Femur (tissue), 1 donor: ENCODE results near the gene HSPG2.

ENCODE experiments used
- DNase-seq: peaks from one replicate; pipeline ENCODE4 v3.0.0-alpha.2; 2017

The HSPG2 gene

DNA sequence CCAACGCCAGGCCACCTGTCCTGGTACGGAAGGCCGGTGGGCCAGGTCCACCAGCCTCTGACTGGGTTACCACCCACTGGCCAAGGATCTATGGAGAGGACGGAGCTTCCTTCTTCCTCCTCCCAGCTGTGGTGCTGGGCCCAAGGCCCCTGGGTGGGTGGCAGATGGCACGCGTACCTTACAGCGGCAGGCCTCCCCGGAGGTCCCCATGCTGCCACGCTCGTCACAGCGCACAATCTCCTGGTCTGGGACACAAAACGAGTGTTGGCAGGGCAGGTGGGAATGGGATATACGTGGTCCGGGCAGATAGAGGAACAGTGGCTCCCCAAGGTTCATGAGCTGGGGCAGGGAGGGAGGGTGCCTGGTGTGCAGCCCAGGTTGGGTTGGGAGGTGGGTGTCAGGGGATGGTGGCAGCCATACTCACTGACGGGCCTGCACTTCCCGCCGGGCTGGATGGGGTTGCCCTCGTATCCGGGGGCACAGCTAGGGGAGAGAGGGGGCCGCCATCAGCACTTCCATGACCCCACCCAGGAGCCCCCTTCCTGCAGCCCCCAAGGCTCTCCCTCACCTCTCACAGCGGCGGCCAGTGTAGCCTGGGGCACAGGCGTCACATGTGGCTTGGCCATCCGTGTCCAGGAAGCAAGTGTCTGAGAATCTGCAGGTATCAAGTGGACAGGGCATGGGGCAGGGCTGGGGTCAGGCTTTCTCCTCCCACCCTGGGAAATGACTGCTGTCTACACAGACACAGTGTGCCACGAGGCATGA is 58.9 kb downstream of the HSPG2 start:
- no peak for DNase-seq

- no peak for DNase-seq
Measured at GRCh38 chr1:21876267-21876666, 60.8 kb downstream of the HSPG2 start.

DNA sequence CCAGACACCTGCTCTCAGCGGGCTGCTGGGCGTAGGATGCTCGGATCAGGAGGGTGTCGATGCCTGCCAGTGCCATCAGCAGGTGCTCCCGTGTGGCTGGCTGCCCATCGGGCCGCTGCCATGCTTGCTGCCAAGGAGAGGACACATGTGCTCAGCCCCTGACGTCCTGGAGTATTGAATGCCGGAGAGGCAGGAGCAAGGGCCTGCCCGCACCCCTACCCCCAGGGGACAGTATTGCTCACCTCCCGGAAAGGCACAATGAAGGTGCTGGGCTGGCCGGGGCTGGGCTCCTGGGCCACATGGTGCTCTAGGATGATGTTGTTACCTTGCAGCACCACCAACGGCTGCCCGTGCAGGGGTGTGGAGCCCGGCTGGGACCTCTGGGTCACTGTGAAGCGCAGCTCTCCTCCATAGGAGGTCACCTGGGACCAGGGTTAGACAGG is 61.5 kb downstream of the HSPG2 start:
- no peak for DNase-seq

DNA sequence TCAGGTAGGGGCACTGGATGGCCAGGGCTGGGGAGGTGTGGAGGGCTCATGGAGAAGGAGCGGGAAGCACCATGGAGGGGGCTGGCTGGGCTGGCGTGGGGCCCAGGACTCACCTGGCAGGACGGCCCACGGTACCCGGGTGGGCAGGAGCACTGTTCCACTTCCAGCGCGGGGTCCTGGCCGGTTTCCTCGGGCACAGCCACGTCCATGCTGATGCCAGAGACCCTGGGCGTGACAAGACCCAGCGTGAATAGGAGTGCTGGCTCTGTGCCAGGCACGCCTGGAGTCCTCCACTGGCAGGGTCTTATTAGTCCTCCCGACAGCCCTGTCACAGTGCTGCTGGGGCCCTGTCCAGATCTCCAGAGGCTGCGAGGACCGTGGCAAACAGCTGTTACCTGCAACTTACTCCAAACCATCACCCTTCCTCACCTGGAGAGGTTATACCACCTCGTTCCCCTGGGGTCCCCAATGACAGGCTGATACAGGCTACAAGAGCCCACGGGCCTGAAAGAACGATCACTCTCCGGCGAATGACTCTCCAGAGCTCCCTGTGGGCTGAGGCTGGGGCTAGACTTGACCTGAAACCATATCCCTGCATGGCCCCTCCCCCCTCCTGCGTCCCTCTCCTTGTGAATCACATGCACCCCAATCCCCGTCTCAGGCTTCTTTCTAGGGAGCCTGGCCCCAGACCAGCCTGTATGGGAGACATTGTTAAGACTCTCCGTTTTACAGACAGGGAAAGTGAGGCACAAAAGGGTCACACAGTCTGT is 62.1 kb downstream of the HSPG2 start:
- DNase-seq = no peak

- no peak for DNase-seq
Measured at GRCh38 chr1:21874328-21874727, 62.8 kb downstream of the HSPG2 start.

DNA sequence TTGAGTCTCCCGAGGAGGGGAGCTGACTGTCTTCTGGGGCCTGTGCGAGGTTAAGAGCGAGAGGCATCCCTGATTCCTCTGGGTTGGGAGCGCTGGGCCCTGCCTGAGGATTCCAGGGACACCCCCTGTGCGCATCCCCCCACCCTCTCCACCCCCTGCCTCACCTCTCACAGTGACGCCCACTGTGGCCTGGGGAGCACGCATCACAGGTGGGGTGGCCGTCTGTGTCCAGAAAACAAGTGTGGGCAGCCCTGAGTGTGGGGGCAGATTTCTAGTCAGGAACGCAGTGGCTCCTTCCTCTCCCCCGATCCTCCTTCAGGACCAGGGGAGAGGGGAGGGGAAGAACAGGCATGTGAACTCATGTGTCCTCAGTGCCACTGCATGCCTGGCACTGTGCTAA is 63.3 kb downstream of the HSPG2 start:
- DNase-seq = no peak

GRCh38 chr1:21873174-21873573 is 63.9 kb downstream of the HSPG2 start:
- DNase-seq = no peak

- no peak for DNase-seq
Measured at GRCh38 chr1:21872445-21873079, 64.5 kb downstream of the HSPG2 start.

DNA sequence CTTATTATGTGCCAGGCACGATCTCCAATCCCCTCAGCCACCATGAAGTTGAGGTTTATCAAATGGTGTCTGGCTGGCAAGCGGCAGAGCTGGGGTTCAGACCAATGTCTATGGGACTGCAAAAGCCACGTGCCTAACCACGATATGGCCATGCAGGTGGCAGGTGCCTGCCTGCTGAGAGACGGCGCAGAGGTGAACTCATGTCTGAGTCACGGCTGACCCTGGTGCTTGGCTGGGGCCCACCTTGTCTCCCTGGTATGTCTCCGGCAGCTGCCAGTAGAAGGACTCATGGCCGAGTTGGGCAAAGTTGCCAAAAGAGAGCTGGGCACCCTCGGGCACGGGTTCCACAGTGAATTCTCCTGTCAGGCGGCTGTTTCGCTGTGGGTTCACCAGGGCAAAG is 65.2 kb downstream of the HSPG2 start:
- DNase-seq = no peak

DNA sequence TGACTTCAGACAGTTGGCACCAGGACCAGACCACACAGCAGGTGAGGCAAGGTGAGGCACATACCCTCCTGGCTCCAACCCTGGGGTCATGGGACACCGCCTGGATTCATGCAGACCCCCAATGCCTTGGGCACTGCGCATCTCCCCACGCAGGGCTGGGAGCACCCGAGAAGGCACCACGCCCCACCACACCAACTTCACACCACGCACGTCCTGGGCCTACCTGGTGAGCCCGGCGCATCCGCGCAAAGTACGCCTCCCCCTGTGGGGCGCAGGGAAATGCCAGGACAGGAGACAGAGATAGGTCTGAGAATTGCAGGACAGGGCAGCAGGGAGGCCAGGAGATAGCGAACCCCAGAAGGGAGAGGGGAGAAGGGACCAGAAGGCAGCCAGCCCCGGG is 66.5 kb downstream of the HSPG2 start:
- DNase-seq = no peak

GRCh38 chr1:21869620-21870121 is 67.4 kb downstream of the HSPG2 start:
- DNase-seq = peak; percentile 60

DNA sequence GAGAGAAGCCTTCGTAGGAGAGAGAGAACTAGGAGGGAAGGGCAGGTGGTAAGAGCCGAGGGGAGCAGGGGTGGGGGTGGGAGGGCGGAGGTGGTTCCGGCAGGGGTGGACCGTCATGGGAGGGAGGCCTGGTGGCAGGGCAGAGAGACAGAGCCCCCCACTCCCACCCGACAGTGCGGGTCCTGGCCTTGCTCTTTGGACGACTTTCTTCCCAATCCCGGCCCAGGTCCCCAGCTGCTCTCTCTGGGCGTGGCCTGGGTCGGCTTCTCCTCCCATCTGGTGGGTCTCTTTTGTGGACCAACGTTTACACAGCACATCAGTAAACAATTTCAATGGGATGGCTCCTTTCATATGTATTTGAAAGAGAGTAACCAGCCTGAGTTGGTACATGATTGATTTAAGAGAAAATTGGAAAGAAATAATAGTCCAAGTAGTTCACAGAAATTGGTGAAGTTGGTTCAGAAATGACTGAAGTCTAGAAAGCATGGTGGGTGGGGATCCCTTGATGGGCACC is 68.1 kb downstream of the HSPG2 start:
- DNase-seq = no peak

DNA sequence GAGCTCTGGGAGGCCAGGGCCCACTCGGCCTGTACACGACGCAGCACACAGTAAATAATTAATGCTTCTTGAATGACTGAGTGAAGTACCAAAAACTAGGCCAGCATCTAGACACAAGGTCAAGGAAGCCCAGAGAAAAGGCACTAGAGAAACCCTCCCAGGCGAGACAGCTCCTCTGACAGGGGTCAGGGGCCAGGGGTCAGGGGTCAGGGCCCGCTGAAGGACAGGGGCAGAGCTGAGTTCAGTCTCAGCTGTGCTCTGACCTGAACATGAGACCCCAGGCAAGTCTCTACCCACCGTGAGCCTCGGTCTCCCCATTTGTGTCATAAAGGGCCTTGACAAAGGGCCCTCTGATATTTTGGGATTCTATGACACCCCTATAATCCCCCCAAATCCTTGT is 68.6 kb downstream of the HSPG2 start:
- DNase-seq = no peak

DNA sequence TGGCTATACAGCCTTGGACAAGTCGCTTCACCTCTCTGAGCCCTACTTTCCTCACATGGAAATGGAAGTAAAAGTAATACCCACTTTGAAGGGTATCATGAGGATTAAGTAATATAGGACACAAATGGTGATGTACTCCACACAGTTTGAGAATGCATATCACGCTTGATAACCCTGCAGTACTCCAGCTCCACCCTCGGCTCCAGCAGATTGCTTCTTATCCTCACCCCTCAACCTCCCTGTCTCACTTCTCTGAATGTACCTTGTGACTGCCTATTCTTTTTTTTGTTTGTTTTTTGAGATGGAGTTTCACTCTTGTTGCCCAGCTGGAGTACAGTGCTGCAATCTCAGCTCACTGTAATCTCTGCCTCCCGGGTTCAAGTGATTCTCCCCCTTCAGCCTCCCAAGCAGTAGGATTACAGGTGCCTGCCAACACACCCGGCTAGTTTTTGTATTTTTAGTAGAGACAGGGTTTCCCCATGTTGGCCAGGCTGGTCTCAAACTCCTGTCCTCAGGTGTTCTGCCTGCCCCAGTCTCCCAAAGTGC is 69.6 kb downstream of the HSPG2 start:
- no peak for DNase-seq

GRCh38 chr1:21866707-21867043 is 70.4 kb downstream of the HSPG2 start:
- DNase-seq = no peak

DNA sequence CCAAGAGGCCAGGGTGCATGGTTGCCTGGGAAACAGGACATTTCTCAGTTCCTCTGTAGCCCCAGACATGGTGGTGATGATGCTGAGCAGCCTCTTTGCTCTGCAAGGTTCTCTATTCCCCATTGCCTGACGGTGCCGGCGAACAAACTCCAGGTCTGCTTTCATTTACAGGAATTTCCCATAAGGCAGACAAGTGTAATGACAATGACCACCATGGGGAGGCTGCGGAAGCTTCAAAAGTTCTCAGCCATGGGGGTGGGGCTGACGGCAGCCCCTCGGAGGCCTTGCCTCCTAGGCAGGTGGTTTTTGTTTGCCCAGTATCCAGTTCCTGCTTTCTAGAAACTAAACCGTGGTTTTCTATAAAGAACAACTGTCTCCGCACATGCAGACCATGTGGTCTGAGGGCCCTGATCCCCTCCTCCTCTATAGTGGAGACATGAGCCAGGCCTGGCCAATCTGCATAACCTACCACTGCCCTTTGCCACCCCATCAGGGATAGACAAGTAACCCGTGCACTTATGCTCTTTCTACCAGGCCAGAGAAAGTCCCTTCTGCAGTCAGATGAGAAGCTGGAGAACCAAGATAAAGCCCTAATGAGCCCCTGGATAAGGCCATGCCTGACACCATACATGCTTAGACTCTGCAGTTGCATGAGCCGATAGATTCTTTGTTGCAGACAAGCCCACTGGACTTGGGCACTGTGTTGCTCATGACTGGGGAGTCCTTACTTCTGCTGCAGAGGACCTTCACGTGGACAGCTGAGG is 71.0 kb downstream of the HSPG2 start:
- DNase-seq = no peak

DNA sequence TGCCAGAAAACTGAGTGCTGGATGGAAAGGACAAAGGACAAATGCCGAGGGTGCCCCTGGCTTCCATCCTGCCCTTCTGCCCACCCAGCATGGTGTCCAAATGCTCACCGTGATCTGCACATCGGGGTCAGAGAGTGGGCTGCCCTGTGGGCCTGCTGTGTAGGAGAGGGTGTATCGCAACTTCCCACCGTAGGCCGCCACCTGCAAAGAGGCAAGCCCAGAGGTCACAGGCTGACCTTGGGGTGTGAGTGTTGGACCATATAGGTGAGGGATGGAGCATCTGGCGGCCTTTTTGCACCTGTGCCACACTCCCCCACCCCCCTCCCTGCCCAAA is 71.5 kb downstream of the HSPG2 start:
- DNase-seq = no peak

DNA sequence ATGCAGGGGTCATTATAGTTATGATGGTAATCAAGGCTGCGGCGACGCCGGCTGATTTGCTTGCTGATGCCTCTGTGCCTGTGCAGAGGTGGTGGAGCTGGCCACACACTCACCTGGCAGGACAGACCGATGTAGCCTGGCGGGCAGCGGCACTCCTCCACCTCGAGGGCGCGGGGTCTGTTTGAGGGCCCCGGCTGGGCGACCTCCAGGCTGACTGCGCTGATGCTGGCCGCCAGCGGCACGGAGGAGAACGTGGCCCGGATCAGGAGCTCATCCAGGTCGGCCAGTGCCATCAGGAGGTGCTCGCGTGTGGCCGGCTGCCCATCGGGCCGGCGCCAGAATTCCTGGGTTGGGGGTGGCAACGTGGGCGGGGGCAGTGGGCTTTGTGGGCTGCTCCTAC is 72.4 kb downstream of the HSPG2 start:
- DNase-seq = no peak

GRCh38 chr1:21863981-21864380 is 73.1 kb downstream of the HSPG2 start:
- DNase-seq = no peak

DNA sequence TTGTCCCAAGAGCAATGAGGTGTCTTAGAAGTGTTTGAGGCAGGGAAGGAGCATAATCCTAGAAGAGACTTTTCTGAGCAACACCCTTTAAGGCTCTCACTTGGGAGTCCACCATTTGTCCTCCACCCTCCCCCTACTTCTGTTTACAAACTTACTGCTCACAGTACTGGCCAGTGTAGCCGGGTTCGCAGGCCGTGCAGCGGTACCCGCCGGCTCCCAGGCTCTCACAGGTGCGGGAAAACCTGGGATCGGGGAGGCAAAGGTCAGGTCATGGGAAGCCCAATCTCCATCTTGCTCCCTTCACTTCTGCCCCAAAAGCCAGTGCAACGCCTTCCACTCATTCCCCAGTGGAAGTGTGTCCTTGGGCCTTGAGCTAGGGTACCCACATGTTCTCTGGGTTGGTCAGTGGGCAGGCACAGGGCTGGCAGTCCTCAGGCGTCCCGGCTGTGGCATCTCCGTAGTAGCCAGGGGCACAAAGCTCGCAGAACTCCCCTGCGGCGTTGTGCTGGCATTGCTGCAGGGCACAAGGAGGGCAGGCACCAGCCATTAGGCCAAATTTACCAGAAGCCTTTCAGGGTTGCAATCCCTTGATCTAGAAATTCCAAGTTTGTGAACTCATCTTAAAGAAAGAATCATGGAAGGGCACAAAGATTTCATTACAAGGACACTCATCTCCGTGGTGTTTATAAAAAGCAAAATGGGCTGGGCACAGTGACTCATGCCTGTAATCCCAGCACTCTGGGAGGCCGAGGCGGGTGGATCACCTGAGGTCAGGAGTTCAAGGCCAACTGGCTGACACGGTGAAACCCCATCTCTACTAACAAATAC is 75.3 kb downstream of the HSPG2 start:
- DNase-seq = no peak

DNA sequence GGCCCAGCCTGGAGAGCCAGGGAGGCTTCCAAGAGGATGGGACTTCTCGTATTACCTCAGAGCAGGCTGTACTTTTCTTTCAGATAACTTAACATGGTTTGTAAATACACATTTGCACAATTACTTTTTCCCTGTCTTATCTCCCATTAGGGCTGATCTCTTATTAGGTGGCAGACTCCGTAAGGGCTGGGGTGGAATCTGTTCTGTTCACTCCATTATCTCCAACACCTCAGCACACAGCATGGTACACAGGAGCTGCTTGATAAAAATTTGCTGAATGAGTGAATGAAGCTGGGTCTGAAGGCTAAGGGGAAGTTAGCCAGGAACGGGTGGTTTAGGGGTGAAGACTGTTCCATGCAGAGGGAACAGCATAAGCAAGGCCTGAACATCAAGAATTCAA is 76.1 kb downstream of the HSPG2 start:
- no peak for DNase-seq

- no peak for DNase-seq
Measured at GRCh38 chr1:21859669-21860179, 77.4 kb downstream of the HSPG2 start.
